MG63 (cell line): ENCODE data around the gene FKBP2. TPM values are rescaled to one million over a fixed set of nuclear protein-coding genes. Genes with fewer than 3 reads are reported as not detected.

Experiments
- DNase-seq: peaks from one replicate; pipeline ENCODE4 v3.0.0-alpha.2; 2020
- H3K27me3 ChIP-seq: fragments of 250-450 bp; sonication (Bioruptor Pico); 2 replicates; pipeline ENCODE4 v1.5.1; 2020; ENCODE audit warnings: mild to moderate bottlenecking, moderate library complexity
- H3K36me3 ChIP-seq: fragments of 250-450 bp; sonication (Bioruptor Pico); 2 replicates; pipeline ENCODE4 v1.5.1; 2020; ENCODE audit warnings: mild to moderate bottlenecking, moderate library complexity
- H3K4me3 ChIP-seq: fragments of 250-450 bp; sonication (Bioruptor Pico); 2 replicates; pipeline ENCODE4 v1.5.1; 2020; ENCODE audit warnings: mild to moderate bottlenecking, moderate library complexity
- H3K9me3 ChIP-seq: fragments of 250-450 bp; sonication (Bioruptor Pico); 2 replicates; pipeline ENCODE4 v1.5.1; 2020; ENCODE audit warnings: mild to moderate bottlenecking, moderate library complexity
- total RNA-seq: library from RNA; depleted of rRNA; stranded (reverse); fragments of >200 nt; shearing (Covaris generic); gene quantifications from 2 replicates; pipeline ENCODE4 v1.2.3, GENCODE V29; 2014; ENCODE audit warnings: low replicate concordance

FKBP2 gene
- total RNA-seq, 1 experiment from 2014 or later, result 22.8 TPM

DNA sequence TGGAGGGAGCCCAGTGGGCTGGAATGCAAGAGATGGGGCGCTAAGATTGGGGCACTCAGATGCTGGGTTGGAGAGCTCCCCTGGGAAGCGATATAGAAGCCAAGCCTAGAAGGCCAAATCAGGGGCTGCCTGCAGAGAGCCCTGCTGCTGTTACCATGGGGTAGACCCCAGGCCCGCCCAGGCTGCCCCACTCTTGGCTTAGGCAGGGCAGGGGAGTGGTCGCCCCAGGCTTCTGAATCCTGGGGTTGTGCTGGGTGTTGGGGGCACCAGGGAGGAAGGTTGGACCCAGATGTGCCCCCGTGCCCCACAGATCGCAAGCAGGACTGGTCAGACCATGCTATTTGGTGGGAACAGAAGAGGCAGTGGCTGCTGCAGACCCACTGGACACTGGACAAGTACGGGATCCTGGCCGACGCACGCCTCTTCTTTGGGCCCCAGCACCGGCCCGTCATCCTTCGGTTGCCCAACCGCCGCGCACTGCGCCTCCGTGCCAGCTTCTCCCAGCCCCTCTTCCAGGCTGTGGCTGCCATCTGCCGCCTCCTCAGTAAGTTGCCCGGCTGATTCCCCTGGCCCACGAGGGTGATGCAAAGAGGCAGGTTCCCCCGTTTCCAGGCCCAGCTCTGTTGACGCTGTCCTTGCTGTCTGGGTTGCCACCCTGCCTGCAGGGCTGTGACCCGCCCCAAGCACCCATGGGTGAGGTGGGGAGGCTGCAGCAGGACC lies 30.4 kb upstream of the FKBP2 start:
- Histone ChIP-seq H3K9me3 (no peaks in the 10 kb centered on the region), H3K4me3 (no peak overlapping the region), H3K36me3 (peaks cover 18% of the 10 kb centered on the region), H3K27me3 (no peaks in the 10 kb centered on the region)
- no peak for DNase-seq

- no peaks in the 10 kb centered on the region for H3K9me3 ChIP-seq
- no peak overlapping the region for H3K4me3 ChIP-seq
- no peaks in the 10 kb centered on the region for H3K27me3 ChIP-seq
- H3K36me3 ChIP-seq, result peaks cover 9% of the 10 kb centered on the region
- no peak for DNase-seq
Observed at GRCh38 chr11:64211181-64211872, 29.6 kb upstream of the FKBP2 start.

DNA sequence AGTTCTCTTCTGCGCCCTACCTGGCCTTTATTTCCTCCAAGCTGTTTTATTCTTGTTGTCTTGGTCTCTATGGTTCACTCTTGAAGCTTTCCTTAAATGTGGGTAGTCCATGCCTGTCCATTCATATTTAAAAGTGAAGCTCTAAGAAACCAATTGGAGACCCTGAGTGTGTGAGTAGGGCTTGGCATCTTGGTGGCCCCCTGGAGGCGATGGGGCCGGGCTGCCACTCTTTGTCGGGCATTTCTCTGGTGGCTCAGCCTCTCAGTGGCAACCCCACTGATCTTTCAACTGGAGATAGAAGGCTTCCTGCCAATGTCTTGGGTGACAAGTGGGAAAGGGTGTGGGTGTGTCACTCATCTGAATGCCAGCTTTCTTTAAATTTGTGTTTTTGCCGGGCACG lies 24.0 kb upstream of the FKBP2 start:
- no peak overlapping the region for H3K4me3 ChIP-seq
- H3K36me3 ChIP-seq, result peaks cover 7% of the 10 kb centered on the region; the same call in 1 of the 2 replicates
- DNase-seq, result no peak

GRCh38 chr11:64218628-64219353 lies 22.1 kb upstream of the FKBP2 start:
- H3K27me3 ChIP-seq, result no peaks in the 10 kb centered on the region
- peaks cover 7% of the 10 kb centered on the region; the same call in 1 of the 2 replicates for H3K36me3 ChIP-seq
- no peak for DNase-seq
- no peak overlapping the region for H3K4me3 ChIP-seq
- no peaks in the 10 kb centered on the region for H3K9me3 ChIP-seq

More for the DNA sequence above, 24.0 kb upstream of the FKBP2 start:
- Histone ChIP-seq H3K27me3 (no peaks in the 10 kb centered on the region), H3K9me3 (no peaks in the 10 kb centered on the region)

DNA sequence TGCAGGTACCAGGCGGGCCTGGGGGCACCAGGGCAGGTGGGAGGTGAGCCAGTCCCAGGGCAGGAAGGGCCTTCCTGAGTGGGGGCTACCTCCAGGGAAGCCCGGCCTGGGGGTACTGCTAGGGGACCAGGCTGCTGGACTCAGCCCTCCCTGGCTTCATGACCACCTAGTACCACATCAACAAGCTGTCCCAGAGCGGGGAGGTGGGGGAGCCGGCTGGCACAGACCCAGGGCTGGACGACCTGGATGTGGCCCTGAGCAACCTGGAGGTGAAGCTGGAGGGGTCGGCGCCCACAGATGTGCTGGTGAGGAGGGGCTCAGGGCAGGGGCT lies 21.6 kb upstream of the FKBP2 start:
- Histone ChIP-seq H3K9me3 (no peaks in the 10 kb centered on the region), H3K36me3 (peaks cover 7% of the 10 kb centered on the region; the same call in 1 of the 2 replicates), H3K27me3 (no peaks in the 10 kb centered on the region), H3K4me3 (no peak overlapping the region)
- no peak for DNase-seq

GRCh38 chr11:64219755-64220154 lies 21.1 kb upstream of the FKBP2 start:
- H3K36me3 ChIP-seq, result peaks cover 7% of the 10 kb centered on the region; the same call in 1 of the 2 replicates
- no peak for DNase-seq
- no peaks in the 10 kb centered on the region for H3K9me3 ChIP-seq
- no peak overlapping the region for H3K4me3 ChIP-seq
- H3K27me3 ChIP-seq, result no peaks in the 10 kb centered on the region

DNA sequence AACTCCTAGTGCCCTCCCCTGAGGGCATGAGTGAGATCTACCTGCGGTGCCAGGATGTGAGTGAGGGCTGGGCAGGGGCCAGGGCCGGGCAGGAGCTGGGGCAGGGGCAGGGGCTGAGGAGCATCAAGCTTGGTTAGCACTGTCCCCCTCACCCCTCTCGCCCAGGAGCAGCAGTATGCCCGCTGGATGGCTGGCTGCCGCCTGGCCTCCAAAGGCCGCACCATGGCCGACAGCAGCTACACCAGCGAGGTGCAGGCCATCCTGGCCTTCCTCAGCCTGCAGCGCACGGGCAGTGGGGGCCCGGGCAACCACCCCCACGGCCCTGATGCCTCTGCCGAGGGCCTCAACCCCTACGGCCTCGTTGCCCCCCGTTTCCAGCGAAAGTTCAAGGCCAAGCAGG lies 20.6 kb upstream of the FKBP2 start:
- no peaks in the 10 kb centered on the region for H3K9me3 ChIP-seq
- H3K4me3 ChIP-seq, result no peak overlapping the region
- no peaks in the 10 kb centered on the region for H3K27me3 ChIP-seq
- H3K36me3 ChIP-seq, result peaks cover 7% of the 10 kb centered on the region; the same call in 1 of the 2 replicates
- DNase-seq, result no peak

- no peak for DNase-seq
- no peaks in the 10 kb centered on the region for H3K27me3 ChIP-seq
- H3K36me3 ChIP-seq, result peaks cover 7% of the 10 kb centered on the region; the same call in 1 of the 2 replicates
- no peaks in the 10 kb centered on the region for H3K9me3 ChIP-seq
- H3K4me3 ChIP-seq, result no peak overlapping the region
Observed at GRCh38 chr11:64220798-64221197, 20.1 kb upstream of the FKBP2 start.

- Histone ChIP-seq H3K4me3 (no peak overlapping the region), H3K27me3 (no peaks in the 10 kb centered on the region), H3K9me3 (no peaks in the 10 kb centered on the region), H3K36me3 (peaks cover 7% of the 10 kb centered on the region; the same call in 1 of the 2 replicates)
- no peak for DNase-seq
Observed at GRCh38 chr11:64222651-64223000, 18.3 kb upstream of the FKBP2 start.

- H3K27me3 ChIP-seq, result no peaks in the 10 kb centered on the region
- H3K9me3 ChIP-seq, result no peaks in the 10 kb centered on the region
- DNase-seq, result no peak
- H3K4me3 ChIP-seq, result no peak overlapping the region
- peaks cover 7% of the 10 kb centered on the region; the same call in 1 of the 2 replicates for H3K36me3 ChIP-seq
Observed at GRCh38 chr11:64223001-64223651, 17.8 kb upstream of the FKBP2 start.

DNA sequence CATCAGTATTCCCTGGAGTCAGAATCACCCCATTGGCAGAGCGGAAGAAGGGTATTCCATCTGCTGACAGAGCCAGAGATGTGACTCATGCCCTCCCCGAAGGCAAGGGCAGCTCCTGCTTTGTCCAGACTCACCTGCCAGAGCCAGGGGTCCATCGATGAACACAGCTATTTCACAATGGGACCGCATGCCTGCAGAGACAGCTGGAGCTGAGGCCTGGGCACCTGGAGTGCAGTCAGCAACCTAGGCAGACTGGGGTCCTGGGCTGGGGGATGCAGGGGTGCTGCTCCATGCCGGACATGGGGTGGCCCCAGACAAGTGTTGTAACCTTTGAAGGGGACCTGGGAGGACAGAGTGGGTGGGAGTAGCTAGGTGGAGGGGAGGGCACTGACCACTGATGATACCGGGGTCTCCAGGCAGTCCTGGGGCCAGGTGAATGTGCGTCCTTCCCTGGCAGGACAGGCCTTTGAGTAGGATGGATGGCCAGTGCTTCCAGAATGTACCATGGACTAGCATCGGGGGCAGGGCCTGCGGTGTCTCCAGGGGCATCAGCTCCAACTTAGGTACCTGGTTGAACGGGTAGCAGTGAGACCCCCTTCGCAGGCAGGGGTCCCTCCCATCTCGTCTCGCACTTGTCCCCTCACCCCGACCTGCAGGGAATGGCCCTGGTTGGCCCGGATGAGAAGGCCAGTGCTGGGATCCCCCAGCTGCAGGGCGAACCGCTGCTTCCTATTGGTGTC lies 16.6 kb upstream of the FKBP2 start:
- no peaks in the 10 kb centered on the region for H3K27me3 ChIP-seq

DNA sequence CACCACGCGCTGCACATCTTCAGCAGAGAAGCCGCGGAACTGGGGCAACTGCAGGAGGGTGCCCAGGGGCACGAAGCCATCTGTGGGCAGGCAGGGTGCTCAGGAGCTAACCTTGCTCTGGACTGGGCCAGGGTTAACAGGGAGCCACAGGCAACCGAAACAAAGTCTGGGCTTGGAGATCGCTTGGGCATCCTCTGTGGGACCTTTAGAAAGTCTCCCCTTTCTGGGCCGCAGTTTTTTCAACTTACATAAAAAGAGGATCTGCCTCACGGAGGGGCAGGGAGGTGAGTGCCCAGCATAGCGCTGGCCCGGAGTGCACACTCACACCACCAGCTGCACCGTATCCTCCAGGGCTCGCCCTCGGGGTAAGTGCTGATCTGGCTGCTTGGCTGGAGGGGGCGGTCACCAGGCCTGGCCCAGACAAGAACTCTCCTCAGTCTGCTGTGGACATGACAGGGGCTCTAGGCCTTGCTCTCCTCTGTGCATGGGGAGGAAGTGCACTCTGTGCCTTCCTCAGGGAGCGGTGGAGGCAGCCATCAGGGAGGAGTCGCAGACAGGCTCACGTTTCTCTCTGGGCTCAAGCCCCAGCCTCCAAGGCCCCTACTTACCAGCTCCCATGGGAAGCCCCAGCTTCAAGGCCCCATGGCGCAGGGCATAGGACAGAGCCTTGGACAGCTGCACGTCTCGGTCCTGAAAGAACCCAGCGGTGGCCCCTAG lies 15.8 kb upstream of the FKBP2 start:
- Histone ChIP-seq H3K36me3 (peaks cover 10% of the 10 kb centered on the region), H3K4me3 (peak overlapping the region; percentile 90), H3K27me3 (no peaks in the 10 kb centered on the region), H3K9me3 (no peaks in the 10 kb centered on the region)
- DNase-seq, result no peak

More for the DNA sequence above, 16.6 kb upstream of the FKBP2 start:
- no peak overlapping the region for H3K4me3 ChIP-seq
- peaks cover 10% of the 10 kb centered on the region for H3K36me3 ChIP-seq
- no peak for DNase-seq
- no peaks in the 10 kb centered on the region for H3K9me3 ChIP-seq

DNA sequence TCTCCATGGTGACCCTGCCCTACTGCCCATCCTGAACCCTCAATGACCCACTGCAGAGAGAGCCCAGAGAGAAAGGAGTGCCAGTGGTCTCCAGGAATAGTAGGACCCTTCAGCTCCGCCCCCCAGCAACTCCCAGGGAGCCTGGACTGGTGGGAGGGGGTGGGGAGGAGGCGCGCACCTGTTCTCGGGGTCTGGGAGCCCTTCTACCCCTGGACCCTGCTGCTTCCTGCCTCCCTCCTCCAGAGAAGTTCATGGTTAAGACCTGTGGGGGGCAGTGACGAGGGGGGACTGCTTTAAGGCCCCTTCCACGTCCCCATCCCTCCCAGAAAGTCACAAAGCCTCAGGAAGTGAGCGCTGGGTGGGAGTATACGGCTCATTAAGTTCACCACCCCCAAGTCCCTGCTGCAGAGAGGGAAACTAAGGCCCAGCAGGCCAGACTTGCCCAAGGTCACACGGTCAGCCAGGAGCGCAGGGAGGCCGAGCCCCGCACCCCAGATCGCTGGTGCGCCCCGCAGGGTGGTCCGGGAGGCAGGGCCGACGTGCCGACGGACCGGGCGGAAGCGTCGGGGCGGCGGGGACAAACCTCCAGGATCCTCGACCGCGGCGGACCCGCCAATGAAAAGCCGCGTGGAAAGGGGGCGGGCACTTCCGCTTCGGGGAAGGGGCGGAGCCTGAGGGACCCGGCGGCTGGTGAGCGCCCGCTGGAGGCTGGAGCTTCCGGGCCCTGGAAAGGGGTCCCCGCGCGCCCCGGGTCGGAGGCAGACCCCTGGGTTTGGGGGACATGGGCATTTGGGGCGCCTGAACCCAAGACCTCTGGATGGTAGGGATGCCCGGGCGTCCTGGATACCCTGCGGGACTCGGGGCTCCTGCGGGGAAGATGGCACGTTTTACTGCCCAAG lies 15.0 kb upstream of the FKBP2 start, which contains the start of the genes NUDT22 and TRPT1:
Gene NUDT22 (plus strand): TSS at position 667 of the 899 bp plus-strand sequence. CDS start 379 bp downstream, outside the sequence.
Gene TRPT1 (minus strand): TSS at position 579 of the 899 bp plus-strand sequence. CDS start 326 bp downstream, at position 253.
- no peaks in the 10 kb centered on the region for H3K9me3 ChIP-seq
- peak within 1 kb of the TSS; percentile 90 for H3K4me3 ChIP-seq
- DNase-seq, result peak; percentile 80
- H3K36me3 ChIP-seq, result peaks cover 8% of the 10 kb centered on the region
- H3K27me3 ChIP-seq, result no peaks in the 10 kb centered on the region

GRCh38 chr11:64226507-64227051 lies 14.3 kb upstream of the FKBP2 start:
- DNase-seq, result peak; percentile 52
- Histone ChIP-seq H3K27me3 (no peaks in the 10 kb centered on the region), H3K36me3 (peaks cover 3% of the 10 kb centered on the region; the same call in 1 of the 2 replicates)

More at GRCh38 chr11:64226507-64227051, 14.3 kb upstream of the FKBP2 start:
- Histone ChIP-seq H3K4me3 (peak overlapping the region; percentile 90), H3K9me3 (no peaks in the 10 kb centered on the region)
